Mucosa of gallbladder (tissue), 1 donor: ENCODE measurements around the gene CEMIP. TPM values are rescaled to one million over a fixed set of nuclear protein-coding genes. Genes with fewer than 3 reads are reported as not detected.
A peak's percentile ranks its signal among the peaks of the same experiment; 100 is the strongest.
"Not testable (repeated sequence)": the region's sequence is repeated elsewhere in the genome, so short reads cannot be mapped to it uniquely, and the experiment has no call there.

Experiments
- DNase-seq: peaks from one replicate; pipeline ENCODE4 v3.0.0-alpha.2; 2020; ENCODE audit warnings: low spot score
- total RNA-seq: library from RNA; stranded (reverse); gene quantifications from one replicate; pipeline ENCODE4 v1.2.1, GENCODE V29; 2021
- donor health status: DM: no; HTN: no; CAD: no.

The CEMIP gene
- total RNA-seq, 1 donor from 2014 or later = 1.6 TPM

DNA sequence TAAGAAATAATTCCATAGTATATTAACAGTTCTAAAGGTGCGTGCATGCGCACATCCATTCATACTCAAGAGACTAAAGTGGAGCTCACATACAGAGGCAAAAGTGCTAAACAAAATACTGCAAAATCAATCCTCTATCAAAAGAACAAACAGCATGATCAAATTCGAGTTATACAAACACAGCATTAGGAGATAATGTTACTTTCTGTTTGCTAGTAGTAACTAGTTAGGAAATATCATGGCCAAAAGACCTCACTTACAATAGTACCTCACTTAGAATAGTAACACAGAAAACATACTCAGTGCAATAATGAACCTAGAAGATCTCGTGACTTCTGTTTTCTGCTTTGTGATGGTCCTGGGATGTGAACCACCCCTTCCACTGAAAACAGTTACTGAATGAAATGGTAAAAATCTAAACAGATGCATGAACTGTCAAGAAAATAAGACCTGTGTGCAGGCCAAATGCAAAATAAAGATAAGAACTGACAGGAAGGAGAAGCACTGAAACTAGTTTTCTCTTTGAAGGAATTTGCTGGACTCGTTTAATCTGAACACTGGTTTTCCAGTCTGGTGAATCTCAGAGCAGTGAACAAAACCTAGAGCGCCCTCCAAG lies 20.9 kb upstream of the CEMIP start:
- DNase-seq = no peak

DNA sequence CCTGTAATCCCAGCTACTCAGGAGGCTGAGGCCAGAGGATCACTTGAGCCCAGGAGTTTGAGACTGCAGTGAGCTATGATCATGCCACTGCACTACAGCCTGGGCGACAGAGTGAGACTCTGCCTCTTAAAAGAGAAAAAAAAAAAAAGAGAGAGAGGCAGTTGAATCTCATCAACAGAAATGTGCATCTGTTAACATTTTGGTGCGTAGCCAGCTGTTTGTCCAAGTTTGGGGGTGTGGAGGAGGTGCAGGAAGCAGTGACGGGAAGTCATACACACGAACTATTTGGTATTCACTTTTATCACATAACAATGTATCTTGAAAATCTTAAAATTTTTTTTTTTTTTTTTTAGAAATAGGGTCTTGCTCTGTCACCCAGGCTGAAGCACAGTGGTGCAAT lies 18.2 kb upstream of the CEMIP start:
- no peak for DNase-seq

DNA sequence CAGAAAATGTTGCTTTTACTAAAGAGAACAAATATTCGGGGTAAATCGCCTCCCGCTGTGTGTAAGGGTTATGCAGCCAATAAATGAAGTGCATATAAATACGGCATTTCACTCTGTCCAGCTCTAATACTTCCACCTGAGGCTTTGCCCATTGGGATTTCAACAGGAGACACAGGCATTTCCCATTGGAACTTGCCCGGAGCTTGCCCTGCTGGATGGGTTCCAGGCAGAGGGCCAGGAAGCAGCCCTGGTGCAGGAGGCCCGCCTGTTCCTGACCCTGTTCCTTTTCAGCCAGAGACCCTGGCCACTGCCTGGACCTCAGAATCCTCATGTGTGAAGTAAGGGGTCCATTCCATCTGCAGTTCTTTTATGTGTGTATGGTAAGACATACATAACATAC lies 17.4 kb upstream of the CEMIP start:
- no peak for DNase-seq

DNA sequence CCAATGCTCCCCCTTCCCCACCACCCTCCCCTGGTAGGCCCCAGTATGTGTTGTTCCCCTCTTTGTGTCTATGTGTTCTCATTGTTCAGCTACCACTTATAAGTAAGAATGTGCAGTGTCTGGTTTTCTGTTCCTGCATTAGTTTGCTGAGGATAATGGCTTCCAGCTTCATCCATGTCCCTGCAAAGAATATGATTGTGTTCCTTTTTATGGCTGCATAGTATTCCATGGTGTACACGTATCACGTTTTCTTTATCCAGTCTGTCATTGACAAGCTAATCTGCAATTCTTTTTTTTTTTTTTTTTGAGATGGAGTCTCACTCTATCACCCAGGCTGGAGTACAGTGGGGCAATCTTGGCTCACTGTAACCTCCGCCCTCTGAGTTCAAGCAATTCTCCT lies 15.9 kb upstream of the CEMIP start:
- not testable (repeated sequence) for DNase-seq

DNA sequence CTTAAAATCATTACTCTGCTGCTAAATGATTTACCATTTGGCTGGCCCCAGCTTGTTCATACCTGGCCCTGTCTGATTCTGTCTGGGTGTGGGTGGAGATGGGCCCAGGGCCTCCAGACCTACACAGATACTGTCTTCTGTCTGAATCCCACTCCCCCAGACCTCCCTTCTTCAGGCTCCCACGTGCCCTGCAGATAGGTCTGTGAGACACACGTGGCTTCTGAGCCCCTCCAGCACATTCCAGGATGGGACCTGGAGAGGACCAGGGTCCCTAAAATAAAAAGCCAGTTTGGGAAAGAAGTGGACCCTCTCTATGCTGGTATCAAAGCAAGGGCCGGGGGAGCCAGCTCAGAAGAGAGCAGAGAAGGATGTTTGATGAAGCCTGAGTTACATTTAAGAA lies 14.6 kb upstream of the CEMIP start:
- DNase-seq = no peak

DNA sequence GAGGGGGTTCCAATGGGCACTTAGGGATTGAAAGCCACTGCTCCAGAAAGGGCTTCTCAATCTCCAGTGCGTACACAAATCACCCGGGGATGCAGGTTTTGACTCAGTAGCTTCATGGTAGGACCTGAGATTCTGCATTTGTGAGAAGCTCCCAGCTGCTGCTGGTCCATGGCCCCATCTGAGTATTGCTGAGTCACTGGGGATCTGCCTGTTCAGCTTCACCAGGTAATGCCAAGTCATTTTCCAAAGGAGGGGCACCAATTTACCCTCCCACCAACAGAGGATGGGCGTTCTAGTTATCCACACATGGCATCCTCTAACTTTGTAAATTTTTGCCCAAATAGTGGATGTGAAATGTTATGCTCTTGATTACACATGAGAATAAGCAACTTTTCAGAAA lies 12.9 kb upstream of the CEMIP start:
- DNase-seq = no peak

DNA sequence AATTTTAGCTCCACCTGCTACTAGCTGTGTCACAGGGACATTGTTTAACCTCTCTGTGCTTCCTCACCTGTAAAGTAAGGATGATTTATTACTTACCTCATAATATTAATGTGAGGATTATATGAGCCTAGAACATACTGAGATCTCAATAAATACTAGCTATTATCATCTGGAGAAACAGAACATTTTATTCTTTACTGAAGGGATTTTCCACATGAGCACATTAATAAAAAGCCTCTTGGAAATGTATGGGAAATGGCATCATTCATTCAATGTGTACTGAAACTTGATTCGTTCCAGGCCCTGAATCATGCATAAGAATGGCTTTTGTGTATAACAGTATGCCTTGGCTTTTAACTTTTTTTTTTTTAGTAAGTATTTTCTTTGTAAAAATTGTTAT lies 11.0 kb upstream of the CEMIP start:
- no peak for DNase-seq

DNA sequence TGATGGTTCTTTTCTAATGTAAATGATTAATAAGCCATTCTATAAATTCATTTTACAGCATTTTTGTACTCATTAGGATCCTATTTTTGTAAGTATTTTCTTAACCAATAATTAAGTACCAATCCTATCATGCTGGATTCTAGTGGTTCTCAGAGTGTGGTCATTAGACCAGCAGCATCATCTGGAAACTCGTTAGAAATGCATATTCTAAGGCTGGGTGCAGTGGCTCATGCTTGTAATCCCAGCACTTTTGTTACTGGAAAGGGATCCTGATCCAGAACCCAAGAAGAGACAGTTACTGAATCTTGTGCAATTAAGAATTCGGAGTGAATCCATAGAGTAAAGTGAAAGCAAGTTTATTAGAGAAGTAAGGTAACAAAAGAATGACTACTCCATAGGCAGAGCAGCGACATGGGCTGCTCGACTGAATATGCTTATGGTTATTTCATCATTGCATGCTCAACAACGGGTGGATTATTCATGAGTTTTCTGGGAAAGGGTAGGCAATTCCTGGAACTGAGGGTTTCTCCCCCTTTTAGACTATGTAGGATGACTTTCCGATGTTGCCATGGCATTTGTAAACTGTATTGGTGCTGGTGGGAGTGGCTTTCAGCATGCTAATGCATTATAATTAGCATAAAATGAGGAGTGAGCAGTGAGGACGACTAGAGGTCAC lies 9.9 kb upstream of the CEMIP start:
- DNase-seq = no peak

DNA sequence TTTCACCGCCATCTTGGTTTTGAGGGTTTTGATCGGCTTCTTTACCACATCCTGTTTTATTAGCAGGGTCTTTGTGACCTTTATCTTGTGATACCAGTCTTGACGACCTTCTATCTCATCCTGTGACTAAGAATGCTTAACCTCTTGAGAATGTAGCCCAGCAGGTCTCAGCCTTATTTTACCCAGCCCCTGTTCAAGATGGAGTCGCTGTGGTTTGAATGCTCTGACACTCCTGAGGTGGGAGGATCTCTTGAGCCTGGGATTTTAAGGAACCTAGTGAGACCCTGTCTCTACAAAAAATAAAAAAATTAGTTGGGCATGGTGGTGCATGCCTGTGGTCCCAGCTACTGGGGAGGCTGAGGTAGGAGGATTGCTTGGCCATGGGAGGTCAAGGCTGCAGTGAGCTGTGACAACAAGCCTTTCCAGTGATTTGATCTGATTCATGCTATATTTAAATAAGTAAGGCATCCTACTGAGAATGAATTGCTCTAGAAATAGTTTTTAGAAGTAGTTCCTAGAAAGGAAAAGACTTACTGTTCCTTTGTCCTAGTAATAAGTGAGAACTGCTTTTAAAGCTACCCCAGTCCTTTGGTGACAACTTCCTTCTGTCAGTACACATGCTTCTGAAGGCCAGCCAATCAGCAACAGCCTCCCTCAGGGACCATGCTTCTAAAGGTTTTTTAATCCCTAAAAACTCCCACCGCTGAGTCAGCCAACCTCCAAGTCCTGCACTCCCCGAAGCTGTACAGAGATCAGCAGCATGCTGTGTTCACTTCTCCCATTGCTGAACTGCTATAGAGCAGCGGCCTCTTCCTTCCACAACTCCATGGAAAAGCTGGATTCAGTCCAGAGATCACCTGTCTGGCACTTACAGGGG lies 9.1 kb upstream of the CEMIP start:
- no peak for DNase-seq

DNA sequence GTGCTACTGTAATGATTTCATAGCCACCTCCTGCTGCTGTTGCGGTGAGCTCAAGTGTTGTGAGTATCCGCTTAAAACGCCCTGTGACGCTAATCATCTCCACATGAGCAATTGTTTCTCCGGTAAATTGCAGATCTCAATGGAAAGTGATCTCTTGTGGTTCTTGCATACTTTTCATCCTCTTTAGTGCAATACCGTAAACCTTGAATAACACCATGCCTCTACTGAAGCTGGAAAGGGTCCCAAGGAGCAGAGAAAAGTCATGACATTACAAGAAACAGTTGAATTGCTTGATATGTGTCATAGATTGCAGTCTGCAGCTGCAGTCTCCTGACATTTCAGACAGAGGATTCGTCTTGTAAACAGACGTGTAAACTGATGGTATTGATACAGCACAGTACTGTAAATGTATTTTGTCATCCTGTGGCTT lies 6.0 kb upstream of the CEMIP start:
- no peak for DNase-seq

DNA sequence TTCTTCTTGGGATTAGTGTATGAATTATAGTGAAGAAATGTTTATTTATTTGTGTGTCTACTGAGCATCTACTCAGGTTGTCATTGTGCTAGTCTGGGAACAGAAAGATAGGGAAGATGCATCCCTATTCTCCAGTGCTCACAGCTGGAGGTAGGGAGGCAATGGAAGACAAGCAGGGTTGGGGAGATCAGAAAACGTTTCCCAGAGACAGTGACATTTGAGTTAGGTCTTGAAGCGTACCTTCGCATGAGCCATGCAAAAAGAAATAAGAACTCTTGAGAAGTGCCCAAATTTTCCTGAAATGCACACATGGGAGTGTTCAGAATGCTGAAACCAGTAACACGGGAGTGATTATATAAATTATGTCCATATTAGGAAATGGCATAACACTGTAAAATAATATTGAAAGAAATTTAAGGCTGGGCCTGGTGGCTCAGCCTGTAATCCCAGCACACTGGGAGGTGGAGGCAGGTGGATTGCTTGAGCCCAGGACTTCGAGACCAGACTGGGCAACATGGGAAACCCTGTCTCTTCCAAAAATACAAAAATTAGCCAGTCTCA lies 5.3 kb upstream of the CEMIP start:
- no peak for DNase-seq

DNA sequence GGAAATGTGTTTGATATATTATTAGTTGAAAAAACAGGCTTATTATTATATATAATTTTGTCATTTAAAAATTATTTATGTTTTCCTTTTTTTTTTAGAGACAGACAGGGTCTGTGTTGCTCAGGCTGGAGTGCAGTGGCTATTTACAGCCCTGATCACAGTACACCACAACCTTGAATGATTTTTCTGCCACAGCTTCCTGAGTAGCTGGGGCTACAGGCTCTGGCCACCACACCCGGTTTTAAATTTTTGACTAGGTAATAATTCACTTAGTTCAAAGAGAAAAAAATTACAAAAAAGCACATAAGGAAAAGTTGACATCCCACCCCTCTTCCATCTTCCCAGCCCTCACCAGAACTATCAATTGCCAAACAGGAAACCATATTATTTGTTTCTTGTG lies 4.7 kb upstream of the CEMIP start:
- DNase-seq = no peak

DNA sequence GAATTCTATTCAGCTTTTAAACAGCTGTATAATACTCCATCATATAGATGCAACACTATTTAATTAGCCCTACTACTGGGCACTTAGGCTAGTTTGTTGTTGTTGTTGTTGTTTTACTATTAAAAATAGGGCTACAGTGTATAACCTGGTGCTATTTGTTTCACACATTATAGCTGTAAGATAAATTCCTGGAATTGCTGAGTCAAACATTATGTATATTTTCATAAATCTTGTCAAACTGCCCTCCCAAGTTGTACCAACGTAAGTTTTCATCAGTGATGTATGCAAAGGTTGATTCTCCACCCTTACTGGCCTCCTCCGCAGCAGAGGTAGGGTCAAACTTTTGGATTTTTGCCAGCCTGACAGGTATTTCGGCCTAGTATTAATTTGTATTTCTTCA lies 3.8 kb upstream of the CEMIP start:
- DNase-seq = no peak

DNA sequence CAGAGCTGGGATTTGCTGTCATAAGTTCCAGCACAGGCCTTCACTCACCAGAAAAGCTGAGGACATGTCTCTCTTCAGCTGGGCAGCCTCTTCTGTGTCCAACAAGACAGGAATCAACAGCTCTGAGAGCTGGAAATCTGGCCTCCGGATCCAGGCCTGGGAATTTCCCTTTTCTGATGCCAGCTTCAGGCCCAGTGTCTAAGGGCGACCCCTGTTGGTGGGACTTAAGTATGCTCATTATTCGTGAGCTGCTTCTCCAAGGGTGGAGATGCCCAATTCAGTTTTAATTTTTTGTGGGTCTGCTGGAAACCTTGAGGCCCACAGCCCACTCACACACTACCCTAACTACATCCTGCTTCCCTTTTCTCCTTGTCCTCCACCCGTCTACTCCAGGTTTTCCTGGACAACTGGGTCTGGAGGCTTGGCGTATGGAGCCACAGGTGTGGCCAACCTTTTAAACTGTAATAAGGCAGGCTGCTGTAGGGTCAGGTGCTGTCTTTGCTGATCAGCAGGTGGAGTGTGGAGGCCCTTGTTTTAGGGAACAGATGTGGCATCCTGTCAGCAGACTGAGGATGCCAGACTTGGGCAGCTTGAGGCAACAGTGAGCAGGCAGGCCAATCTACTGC lies 2.6 kb upstream of the CEMIP start:
- peak; percentile 76 for DNase-seq

DNA sequence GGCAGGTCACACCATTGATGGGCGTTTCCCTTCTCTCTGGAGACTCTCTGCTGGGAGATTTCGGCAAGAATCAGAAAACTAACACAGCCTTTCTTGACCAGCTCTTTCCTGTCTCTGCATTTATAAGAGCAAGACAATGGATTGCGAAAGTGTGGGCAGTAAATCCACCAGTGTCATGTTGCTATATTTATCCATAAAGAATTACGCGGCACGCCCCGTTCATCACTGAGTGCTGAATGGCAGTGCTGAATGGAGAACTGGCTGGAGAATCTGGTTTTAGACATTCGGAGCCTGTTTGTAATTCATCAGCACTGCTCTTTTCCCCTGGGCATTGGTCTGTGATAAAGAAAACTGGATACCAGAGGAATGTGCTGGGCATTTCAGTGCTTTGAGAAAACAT lies 2.0 kb upstream of the CEMIP start:
- DNase-seq = no peak

DNA sequence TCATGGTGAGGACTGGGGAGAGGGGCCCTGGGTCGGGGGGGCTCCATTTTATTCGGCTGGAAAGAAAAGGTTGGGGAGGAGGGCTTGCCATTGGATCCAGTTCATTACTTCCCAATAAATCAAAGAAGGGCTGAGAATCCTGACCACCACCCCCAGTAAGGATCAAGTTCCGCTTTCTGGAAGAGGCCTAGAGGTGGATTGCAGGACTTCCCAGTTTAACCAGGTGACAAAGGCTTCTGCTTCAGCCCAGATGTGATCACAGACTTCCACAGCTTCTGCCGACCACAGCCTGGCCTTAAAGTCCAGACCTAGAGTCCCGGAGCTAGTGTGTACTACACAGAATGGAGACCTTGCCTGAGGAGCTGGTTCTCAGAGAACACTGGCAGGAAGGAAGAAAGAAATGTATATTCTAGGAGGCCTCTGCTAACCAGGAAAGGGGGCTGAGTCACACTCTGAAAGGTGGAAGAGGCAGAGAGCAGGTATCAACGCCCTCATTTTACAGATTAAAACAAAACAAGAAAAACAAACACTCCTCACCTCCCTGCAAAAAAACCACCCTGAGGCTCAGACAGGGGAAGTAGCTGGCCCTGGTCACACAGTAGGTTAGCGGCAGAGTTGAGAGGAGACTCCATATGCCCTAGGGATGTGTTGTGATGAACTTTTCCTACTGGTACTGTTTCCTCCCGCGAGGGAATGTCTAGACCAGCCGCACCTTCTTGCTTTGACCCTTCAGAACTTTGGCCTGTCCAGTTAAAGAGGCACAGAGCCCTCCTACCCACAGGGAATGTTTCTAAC lies 1.1 kb upstream of the CEMIP start:
- DNase-seq = no peak

DNA sequence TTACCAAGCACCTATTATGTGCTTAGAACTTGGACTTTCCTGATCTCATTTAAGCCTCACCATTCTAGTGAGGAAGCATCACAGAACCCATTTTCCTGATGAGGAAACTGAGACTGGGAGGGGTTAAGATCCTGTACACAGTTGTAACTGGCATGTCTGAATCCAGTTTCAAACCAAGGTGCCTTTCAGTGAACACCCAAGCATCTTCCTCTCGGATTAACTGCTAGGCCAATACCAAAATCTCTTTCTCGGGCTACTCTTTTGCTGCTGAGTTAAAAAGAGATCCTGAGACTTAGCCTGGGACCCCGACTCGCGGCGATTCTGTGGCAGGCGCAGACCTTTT lies 578 bp upstream of the CEMIP start:
- DNase-seq = no peak

DNA sequence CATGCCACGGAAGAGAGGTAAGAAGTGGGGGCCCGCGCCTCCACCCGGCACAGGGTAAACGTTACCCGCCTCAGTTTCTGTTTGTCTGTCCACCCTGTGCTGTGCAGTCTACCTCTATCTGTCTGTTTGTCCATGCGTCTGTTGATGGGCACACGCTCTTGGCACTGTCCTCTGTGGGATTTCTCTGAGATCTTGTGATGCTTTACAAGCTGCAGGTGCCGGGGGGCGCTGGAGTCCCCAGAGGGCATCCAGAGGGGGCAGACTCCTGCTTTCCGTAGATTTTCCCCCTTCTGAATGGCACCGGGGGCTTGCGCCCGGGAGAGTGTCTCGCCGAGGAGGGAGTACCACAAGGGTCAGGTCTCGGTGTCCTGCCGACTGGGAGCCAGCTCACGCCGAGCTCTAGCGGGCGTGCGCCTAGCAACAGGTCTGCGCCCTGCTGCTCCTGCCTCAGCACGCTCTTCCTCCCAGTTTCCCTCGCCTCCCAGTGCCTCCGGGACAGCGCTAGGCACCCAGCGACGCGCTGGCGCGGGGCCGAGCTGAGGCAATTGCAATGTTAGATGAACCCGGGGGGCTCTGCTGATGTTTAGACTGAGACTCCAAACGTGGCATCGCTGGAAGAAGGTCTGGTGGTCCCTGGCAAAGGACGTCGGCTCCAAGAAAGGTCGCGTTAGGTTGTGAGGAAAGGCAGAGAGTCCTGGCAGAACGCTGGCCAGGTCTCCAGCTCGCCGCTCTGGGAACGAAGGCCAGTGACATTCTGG lies 667 bp downstream of the CEMIP start:
- DNase-seq = no peak

DNA sequence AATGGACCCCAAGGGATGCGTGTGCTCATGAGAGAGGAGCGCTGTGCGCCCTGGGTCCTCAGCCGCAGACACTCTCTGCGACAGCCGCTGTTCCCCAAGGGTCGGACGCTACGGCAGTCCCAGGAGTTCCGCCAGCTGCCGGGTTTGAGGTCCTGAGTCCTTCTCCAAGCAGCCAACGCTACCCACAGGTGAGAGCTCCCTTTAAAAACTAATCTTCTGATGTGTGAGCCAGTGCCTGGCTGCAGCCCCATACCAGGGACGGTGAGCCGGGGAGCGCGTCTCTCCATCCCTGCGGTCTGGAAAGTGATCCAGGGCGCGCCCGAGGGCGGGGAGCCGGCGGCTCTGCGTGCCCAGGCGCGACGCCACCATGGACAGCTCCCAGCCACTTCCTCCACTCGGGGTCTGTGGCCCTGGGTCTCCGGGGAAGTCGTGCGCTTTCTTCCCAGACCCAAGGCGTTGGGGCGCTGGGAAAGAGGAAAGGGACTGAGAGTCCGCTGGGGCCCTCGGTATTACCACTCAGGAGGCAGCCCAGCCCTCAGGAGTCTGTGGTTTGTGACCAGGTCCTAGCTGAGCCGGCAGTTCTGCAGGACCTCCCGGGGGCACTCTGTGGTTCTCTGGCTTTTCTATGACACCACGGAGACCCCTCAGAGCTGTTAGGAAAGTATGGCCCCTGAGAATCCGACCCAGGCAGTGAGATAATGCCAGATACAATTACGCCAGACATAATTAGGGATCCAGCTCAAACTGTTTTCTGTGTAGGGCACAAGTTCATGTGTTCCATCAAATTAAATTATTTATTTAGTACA lies 1.4 kb downstream of the CEMIP start:
- DNase-seq = peak; percentile 45

DNA sequence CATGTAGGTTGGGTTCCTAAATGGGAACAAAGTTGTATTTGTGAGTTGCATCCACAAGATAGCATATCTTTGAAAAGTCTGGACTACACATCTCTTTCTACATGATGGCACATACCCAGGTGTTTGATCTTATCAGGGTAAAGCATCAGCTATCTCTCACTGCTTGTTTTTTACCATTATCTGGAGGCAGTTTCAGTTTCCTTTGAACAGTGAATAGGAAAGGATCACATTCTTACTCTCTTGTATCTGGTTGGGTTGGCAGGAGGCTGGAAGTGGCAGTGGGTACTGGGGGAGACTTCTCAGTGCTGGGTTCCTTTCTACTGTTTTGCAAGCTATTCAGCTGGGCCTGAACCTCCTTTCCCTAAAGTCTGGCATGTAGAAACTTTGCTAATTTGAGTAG lies 4.1 kb downstream of the CEMIP start:
- DNase-seq = no peak
